Measurements from ENCODE around the gene BCL11B. TPM values are rescaled to one million over a fixed set of nuclear protein-coding genes. Genes with fewer than 3 reads are reported as not detected.

The BCL11B gene
- total RNA-seq, 1 experiment from 2014 or later, result 80.6 TPM

DNA sequence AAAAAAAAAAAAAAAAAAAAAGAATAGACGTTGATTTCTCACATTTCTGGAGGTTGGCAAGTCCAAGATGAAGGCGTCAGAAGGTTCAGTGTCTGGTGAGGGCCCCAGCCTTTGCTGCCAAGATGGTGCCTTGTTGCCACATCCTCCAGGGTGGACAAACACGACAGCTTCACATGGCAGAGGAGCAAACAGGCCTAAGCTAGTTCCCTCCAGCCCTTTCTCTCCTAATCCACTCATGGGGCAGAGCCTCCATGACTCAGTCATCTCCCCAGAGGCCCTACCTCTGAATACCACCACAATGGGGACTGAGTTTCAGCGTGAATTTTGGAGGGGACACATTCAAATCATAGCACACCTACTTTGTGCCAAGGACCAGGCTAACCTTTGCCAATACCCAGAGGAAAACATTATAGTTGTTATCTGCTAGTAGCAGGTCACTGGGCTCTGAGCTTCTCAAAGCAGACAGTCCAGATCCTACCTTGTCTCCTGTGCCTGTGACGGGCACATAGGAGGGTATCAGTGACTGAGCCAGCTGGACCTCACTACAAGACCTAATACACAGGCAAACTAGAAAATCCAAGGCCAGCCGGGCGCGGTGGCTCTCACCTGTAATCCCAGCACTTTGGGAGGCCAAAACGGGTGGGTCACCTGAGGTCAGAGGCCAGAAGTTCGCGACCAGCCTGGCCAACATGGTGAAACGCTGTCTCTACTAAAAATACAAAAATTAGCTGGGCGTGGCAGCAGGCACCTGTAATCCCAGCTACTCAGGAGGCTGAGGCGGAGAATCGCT is 10.5 kb upstream of the BCL11B start:
- no peak for DNase-seq (ENCODE audit: low spot score)
- no peaks in the 10 kb centered on the region for H3K4me1 ChIP-seq (ENCODE audit: insufficient read depth, low read length, poor library complexity, severe bottlenecking)
- no peak overlapping the region for H3K27ac ChIP-seq (ENCODE audit: low read depth, low read length, poor library complexity, severe bottlenecking)
- ChIA-PET CTCF (no interaction called here), POLR2A (ENCODE audit: low non-redundant PET) (no interaction called here)
- TF ChIP-seq EZH2 (IDR thresholded peaks at IDR 0.05; ENCODE audit: borderline replicate concordance, low read depth, low read length, poor library complexity, severe bottlenecking), result no peak
- TF ChIP-seq, protein P1, sequence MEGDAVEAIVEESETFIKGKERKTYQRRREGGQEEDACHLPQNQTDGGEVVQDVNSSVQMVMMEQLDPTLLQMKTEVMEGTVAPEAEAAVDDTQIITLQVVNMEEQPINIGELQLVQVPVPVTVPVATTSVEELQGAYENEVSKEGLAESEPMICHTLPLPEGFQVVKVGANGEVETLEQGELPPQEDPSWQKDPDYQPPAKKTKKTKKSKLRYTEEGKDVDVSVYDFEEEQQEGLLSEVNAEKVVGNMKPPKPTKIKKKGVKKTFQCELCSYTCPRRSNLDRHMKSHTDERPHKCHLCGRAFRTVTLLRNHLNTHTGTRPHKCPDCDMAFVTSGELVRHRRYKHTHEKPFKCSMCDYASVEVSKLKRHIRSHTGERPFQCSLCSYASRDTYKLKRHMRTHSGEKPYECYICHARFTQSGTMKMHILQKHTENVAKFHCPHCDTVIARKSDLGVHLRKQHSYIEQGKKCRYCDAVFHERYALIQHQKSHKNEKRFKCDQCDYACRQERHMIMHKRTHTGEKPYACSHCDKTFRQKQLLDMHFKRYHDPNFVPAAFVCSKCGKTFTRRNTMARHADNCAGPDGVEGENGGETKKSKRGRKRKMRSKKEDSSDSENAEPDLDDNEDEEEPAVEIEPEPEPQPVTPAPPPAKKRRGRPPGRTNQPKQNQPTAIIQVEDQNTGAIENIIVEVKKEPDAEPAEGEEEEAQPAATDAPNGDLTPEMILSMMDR (conservative IDR thresholded peaks at IDR 0.05; ENCODE audit: low read depth, low read length), result no peak
- H3K36me3 ChIP-seq (ENCODE audit: insufficient read depth, low read length, poor library complexity, severe bottlenecking), result no peaks in the 10 kb centered on the region
- no peaks in the 10 kb centered on the region for H3K9me3 ChIP-seq (ENCODE audit: low read depth, low read length, poor library complexity, severe bottlenecking)
- BruUV-seq (replicated peaks), result no TSS peak
- intact Hi-C loops (cut with micrococcal nuclease; ENCODE audit: unreplicated experiment), result no loop called here
- H3K4me3 ChIP-seq (ENCODE audit: low read depth, low read length, poor library complexity, severe bottlenecking), result no peak overlapping the region
- H3K27me3 ChIP-seq (replicated peaks; ENCODE audit: insufficient read depth, low read depth, low read length, poor library complexity), result no peaks in the 10 kb centered on the region

DNA sequence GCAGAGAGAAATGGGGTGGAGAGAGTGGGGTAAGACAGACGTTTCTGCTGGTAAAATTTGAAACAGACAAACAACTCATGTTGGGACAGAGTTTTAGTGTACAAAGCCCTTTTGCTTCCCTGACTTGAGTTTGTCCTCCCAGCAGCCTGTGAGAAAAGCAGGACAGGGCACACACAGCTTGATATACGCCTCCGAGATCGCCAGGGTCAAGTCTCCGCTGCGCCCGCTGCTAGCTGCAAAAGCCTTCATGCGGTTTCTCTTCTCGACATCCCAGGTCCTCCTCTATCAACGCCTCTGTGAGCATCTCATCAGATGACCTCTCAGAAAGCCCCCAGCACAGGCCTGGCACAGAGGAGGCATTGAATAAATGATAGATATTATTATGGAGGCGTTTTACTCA is 9.4 kb upstream of the BCL11B start:
- no peaks in the 10 kb centered on the region for H3K36me3 ChIP-seq (ENCODE audit: insufficient read depth, low read length, poor library complexity, severe bottlenecking)
- H3K4me1 ChIP-seq (ENCODE audit: insufficient read depth, low read length, poor library complexity, severe bottlenecking), result peaks cover 8% of the 10 kb centered on the region
- BruUV-seq (replicated peaks), result no TSS peak
- H3K27ac ChIP-seq (ENCODE audit: low read depth, low read length, poor library complexity, severe bottlenecking), result no peak overlapping the region
- H3K4me3 ChIP-seq (ENCODE audit: low read depth, low read length, poor library complexity, severe bottlenecking), result no peak overlapping the region
- POLR2A ChIA-PET (ENCODE audit: low non-redundant PET), result no interaction called here
- no peak for TF ChIP-seq EZH2 (IDR thresholded peaks at IDR 0.05; ENCODE audit: borderline replicate concordance, low read depth, low read length, poor library complexity, severe bottlenecking)
- TF ChIP-seq, protein P1 (conservative IDR thresholded peaks at IDR 0.05; ENCODE audit: low read depth, low read length), result no peak
- intact Hi-C loops (cut with micrococcal nuclease; ENCODE audit: unreplicated experiment), result no loop called here
- no peaks in the 10 kb centered on the region for H3K27me3 ChIP-seq (replicated peaks; ENCODE audit: insufficient read depth, low read depth, low read length, poor library complexity)
- no peaks in the 10 kb centered on the region for H3K9me3 ChIP-seq (ENCODE audit: low read depth, low read length, poor library complexity, severe bottlenecking)
- no peak for DNase-seq (ENCODE audit: low spot score)
- CTCF ChIA-PET, result no interaction called here

DNA sequence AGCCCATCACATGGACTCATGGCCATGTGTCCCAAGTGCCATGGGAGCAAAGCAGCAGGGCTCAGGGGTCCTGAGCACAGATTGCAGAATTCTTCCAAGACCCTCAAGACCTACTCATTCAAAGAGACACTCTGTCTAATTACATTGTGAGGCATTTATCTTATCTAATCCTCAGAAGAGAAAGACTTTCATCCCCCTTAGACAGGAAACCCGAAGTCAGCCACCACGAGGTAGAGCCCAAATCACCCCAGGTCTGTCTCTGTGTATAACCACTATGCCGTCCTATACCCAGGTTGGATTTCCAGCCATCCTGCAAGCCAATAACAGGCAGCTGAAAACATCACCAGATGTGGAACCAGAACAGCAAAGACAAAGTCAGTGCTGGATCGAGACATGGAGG is 8.9 kb upstream of the BCL11B start:
- CTCF ChIA-PET, result no interaction called here
- intact Hi-C loops (cut with micrococcal nuclease; ENCODE audit: unreplicated experiment), result no loop called here

More for the DNA sequence above, 8.9 kb upstream of the BCL11B start:
- no peaks in the 10 kb centered on the region for H3K9me3 ChIP-seq (ENCODE audit: low read depth, low read length, poor library complexity, severe bottlenecking)
- TF ChIP-seq, protein P1 (conservative IDR thresholded peaks at IDR 0.05; ENCODE audit: low read depth, low read length), result no peak
- no peak for TF ChIP-seq EZH2 (IDR thresholded peaks at IDR 0.05; ENCODE audit: borderline replicate concordance, low read depth, low read length, poor library complexity, severe bottlenecking)
- no peaks in the 10 kb centered on the region for H3K36me3 ChIP-seq (ENCODE audit: insufficient read depth, low read length, poor library complexity, severe bottlenecking)
- no peak overlapping the region for H3K27ac ChIP-seq (ENCODE audit: low read depth, low read length, poor library complexity, severe bottlenecking)
- DNase-seq (ENCODE audit: low spot score), result no peak
- BruUV-seq (replicated peaks), result no TSS peak
- H3K27me3 ChIP-seq (replicated peaks; ENCODE audit: insufficient read depth, low read depth, low read length, poor library complexity), result no peaks in the 10 kb centered on the region
- H3K4me3 ChIP-seq (ENCODE audit: low read depth, low read length, poor library complexity, severe bottlenecking), result no peak overlapping the region
- peaks cover 12% of the 10 kb centered on the region for H3K4me1 ChIP-seq (ENCODE audit: insufficient read depth, low read length, poor library complexity, severe bottlenecking)
- POLR2A ChIA-PET (ENCODE audit: low non-redundant PET), result no interaction called here

Measured in A673 (cell line).